Body of pancreas (tissue), 4 donors: ENCODE data around the gene NPTX2.

ENCODE experiments used
- CTCF ChIP-seq, 7 experiments: fragments of 450-650 bp in 4 of 7; fragments of 200-600 bp in 3 of 7; sonication (generic) in 3 of 7; IDR thresholded peaks; one replicate each; pipeline ENCODE4 v1.5.1; 2016 to 2019; ENCODE audit warnings: antibody characterized with exemption in 7 of 7
- POLR2A ChIP-seq, 3 donors: fragments of 450-650 bp; IDR thresholded peaks; one replicate each; pipeline ENCODE4 v1.6.1; 2016; ENCODE audit warnings: antibody characterized with exemption in 3 of 3, mild to moderate bottlenecking in 2 of 3

- no peak for TF ChIP-seq CTCF (IDR thresholded peaks at IDR 0.05)
- no peak for TF ChIP-seq POLR2A (IDR thresholded peaks at IDR 0.05)
Measured at GRCh38 chr7:98603399-98603788, 13.7 kb upstream of the NPTX2 start.
